ENCODE measurements around the gene PCBP2.
"Not testable (repeated sequence)": the region's sequence is repeated elsewhere in the genome, so short reads cannot be mapped to it uniquely, and the experiment has no call there.

DNA sequence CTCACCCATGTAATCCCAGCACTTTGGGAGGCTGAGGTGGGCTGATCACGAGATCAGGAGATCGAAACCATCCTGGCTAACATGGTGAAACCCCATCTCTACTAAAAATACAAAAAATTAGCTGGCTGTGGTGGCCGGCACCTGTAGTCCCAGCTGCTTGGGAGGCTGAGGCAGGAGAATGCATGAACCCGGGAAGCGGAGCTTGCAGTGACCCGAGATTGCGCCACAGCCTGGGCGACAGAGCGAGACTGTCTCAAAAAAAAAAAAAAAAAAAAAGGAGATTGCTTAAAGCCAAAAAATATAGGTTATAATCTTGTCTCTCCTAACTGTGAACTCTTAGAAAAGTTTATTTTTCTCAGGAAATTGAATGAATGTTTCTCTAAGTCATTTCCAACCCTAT is 16.6 kb upstream of the PCBP2 start:
- TF ChIP-seq EZH2 (IDR thresholded peaks at IDR 0.05; ENCODE audit: borderline replicate concordance); CTCF (IDR thresholded peaks at IDR 0.05; ENCODE audit: poor library complexity): not testable (repeated sequence)

All from hepatocyte (in vitro differentiated cells).